HG02759 (cell line): Measurements from ENCODE around the gene STK10.
A peak's percentile ranks its signal among the peaks of the same experiment; 100 is the strongest.

ENCODE experiments used
- ATAC-seq: cut with Tn5 transposase; IDR thresholded peaks from one replicate; pipeline ENCODE4 v1.9.1; 2021; ENCODE audit warnings: mild to moderate bottlenecking, moderate library complexity; ENCODE audit not compliant: unreplicated experiment

Gene STK10

GRCh38 chr5:172063463-172064235 is 124.4 kb downstream of the STK10 start:
- no peak for ATAC-seq

- ATAC-seq = no peak
Observed at GRCh38 chr5:172059661-172060100, 128.3 kb downstream of the STK10 start.

GRCh38 chr5:172058088-172058487 is 129.9 kb downstream of the STK10 start:
- no peak for ATAC-seq

- ATAC-seq = no peak
Observed at GRCh38 chr5:172055996-172056395, 132.0 kb downstream of the STK10 start.

- no peak for ATAC-seq
Observed at GRCh38 chr5:172055421-172055820, 132.6 kb downstream of the STK10 start.

- ATAC-seq = no peak
Observed at GRCh38 chr5:172054611-172055153, 133.3 kb downstream of the STK10 start.

GRCh38 chr5:172052450-172053236 is 135.4 kb downstream of the STK10 start:
- ATAC-seq = no peak

GRCh38 chr5:172051643-172052339 is 136.2 kb downstream of the STK10 start:
- no peak for ATAC-seq

GRCh38 chr5:172050080-172050479 is 137.9 kb downstream of the STK10 start:
- no peak for ATAC-seq

GRCh38 chr5:172049226-172049796 is 138.7 kb downstream of the STK10 start:
- ATAC-seq = no peak

- ATAC-seq = no peak
Observed at GRCh38 chr5:172048539-172049101, 139.4 kb downstream of the STK10 start.

- ATAC-seq = no peak
Observed at GRCh38 chr5:172048170-172048422, 139.9 kb downstream of the STK10 start.

- no peak for ATAC-seq
Observed at GRCh38 chr5:172046593-172046992, 141.4 kb downstream of the STK10 start.

- ATAC-seq = no peak
Observed at GRCh38 chr5:172045315-172045632, 142.8 kb downstream of the STK10 start.

- no peak for ATAC-seq
Observed at GRCh38 chr5:172044631-172045314, 143.3 kb downstream of the STK10 start.

GRCh38 chr5:172043865-172044264 is 144.2 kb downstream of the STK10 start:
- no peak for ATAC-seq

- ATAC-seq = no peak
Observed at GRCh38 chr5:172042183-172042582, 145.8 kb downstream of the STK10 start.

GRCh38 chr5:172038167-172038566 is 149.9 kb downstream of the STK10 start:
- ATAC-seq = no peak

- peak; percentile 85 for ATAC-seq
Observed at GRCh38 chr5:172035049-172035448, 153.0 kb downstream of the STK10 start.

- ATAC-seq = no peak
Observed at GRCh38 chr5:172031894-172032461, 156.0 kb downstream of the STK10 start.
